ENCODE measurements around the gene ARHGEF28.

ARHGEF28 gene

DNA sequence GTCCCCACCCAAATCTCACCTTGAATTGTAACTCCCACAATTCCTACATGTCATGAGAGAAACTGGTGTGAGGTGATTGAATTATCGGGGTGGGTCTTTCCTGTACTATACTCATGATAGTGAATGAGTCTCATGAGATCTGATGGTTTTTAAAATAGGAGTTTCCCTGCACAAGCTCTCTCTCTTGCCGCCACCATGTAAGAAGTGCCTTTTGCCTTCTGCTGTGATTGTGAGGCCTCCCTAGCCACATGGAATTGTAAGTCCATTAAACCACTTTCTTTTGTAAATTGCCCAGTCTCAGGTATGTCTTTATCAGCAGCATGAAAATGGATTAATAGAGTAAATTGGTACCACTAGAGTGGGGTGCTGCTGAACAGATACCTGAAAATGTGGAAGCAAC, 140.9 kb downstream of the ARHGEF28 start:
- TF ChIP-seq, protein P1, sequence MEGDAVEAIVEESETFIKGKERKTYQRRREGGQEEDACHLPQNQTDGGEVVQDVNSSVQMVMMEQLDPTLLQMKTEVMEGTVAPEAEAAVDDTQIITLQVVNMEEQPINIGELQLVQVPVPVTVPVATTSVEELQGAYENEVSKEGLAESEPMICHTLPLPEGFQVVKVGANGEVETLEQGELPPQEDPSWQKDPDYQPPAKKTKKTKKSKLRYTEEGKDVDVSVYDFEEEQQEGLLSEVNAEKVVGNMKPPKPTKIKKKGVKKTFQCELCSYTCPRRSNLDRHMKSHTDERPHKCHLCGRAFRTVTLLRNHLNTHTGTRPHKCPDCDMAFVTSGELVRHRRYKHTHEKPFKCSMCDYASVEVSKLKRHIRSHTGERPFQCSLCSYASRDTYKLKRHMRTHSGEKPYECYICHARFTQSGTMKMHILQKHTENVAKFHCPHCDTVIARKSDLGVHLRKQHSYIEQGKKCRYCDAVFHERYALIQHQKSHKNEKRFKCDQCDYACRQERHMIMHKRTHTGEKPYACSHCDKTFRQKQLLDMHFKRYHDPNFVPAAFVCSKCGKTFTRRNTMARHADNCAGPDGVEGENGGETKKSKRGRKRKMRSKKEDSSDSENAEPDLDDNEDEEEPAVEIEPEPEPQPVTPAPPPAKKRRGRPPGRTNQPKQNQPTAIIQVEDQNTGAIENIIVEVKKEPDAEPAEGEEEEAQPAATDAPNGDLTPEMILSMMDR (conservative IDR thresholded peaks at IDR 0.05; ENCODE audit: low read length): no peak
- TF ChIP-seq EZH2phosphoT487 (IDR thresholded peaks at IDR 0.05; ENCODE audit: borderline replicate concordance): no peak
- peaks cover 8% of the 10 kb centered on the region; the same call in 1 of the 2 replicates for H3K9me3 ChIP-seq (ENCODE audit: insufficient read depth, low read depth, low read length)
- no peak overlapping the region for H3K9ac ChIP-seq (ENCODE audit: low read depth, low read length, poor library complexity, severe bottlenecking)
- no peak overlapping the region for H3K4me2 ChIP-seq (ENCODE audit: low read depth, low read length, poor library complexity, severe bottlenecking)
- no peak overlapping the region for H3K4me3 ChIP-seq (ENCODE audit: low read length, poor library complexity, severe bottlenecking)
- H2AFZ ChIP-seq (ENCODE audit: low read length): no peak overlapping the region
- no peaks in the 10 kb centered on the region for H3K9me2 ChIP-seq (replicated peaks; ENCODE audit: low read depth, low read length)
- no peaks in the 10 kb centered on the region for H3K36me3 ChIP-seq (ENCODE audit: insufficient read depth, low read length)
- no peaks in the 10 kb centered on the region for H3F3A ChIP-seq (ENCODE audit: low read depth)
- H3K27me3 ChIP-seq (ENCODE audit: insufficient read depth, low read length, poor library complexity, severe bottlenecking): no peaks in the 10 kb centered on the region
- no peaks in the 10 kb centered on the region for H4K20me1 ChIP-seq (ENCODE audit: insufficient read depth, low read length, poor library complexity, severe bottlenecking)
- no peaks in the 10 kb centered on the region for H3K4me1 ChIP-seq (ENCODE audit: insufficient read depth, low read length, poor library complexity, severe bottlenecking)
- no peaks in the 10 kb centered on the region for H3K79me2 ChIP-seq (ENCODE audit: insufficient read depth, low read length)

DNA sequence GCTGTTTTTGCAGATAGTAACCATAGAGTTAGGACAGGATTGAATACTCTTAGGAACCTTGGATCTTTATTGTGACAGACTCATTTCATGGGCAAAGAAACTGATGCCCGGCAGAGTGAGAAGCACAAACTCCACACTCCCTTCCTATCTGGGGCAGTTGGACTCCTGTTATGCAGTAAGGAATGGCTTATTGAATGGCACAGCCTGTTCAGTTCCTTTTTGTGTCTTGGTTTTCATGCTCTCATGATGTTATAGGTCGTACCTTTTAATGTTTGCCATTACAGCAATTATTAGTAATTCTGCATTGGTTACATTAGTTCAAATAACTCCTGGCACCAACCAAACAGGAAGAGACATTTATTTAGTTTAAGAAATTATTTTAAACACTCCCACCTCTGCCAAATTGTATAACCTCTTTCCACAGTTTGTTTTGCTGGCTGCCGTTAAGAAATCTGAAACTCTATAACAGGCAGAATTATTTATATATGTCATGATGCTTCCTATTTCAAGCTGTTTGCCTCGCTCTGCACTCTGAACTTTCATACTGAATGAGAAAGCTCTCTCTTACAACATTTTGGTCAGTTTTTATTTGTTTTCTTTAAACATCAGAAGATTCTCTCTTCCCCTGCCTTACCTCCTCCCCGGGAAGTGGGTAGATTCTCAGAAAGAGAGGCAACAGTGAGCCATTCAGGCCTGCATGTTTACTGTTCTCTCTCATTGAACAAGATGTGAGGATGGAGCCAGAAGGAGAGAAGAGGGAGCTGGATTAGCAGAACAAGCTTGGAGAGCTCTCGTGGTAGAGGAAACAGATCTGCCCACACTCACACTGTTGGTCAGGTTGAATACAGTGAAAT, 144.4 kb downstream of the ARHGEF28 start:
- no peak overlapping the region for H3K4me2 ChIP-seq (ENCODE audit: low read depth, low read length, poor library complexity, severe bottlenecking)
- no peak overlapping the region for H3K4me3 ChIP-seq (ENCODE audit: low read length, poor library complexity, severe bottlenecking)
- TF ChIP-seq, protein P1 (conservative IDR thresholded peaks at IDR 0.05; ENCODE audit: low read length): no peak
- TF ChIP-seq EZH2phosphoT487 (IDR thresholded peaks at IDR 0.05; ENCODE audit: borderline replicate concordance): no peak
- H3K4me1 ChIP-seq (ENCODE audit: insufficient read depth, low read length, poor library complexity, severe bottlenecking): no peaks in the 10 kb centered on the region
- H2AFZ ChIP-seq (ENCODE audit: low read length): no peak overlapping the region
- no peaks in the 10 kb centered on the region for H3K9me2 ChIP-seq (replicated peaks; ENCODE audit: low read depth, low read length)
- no peak overlapping the region for H3K9ac ChIP-seq (ENCODE audit: low read depth, low read length, poor library complexity, severe bottlenecking)
- no peaks in the 10 kb centered on the region for H4K20me1 ChIP-seq (ENCODE audit: insufficient read depth, low read length, poor library complexity, severe bottlenecking)
- no peaks in the 10 kb centered on the region for H3K79me2 ChIP-seq (ENCODE audit: insufficient read depth, low read length)
- H3F3A ChIP-seq (ENCODE audit: low read depth): no peaks in the 10 kb centered on the region
- peaks cover 8% of the 10 kb centered on the region; the same call in 1 of the 2 replicates for H3K9me3 ChIP-seq (ENCODE audit: insufficient read depth, low read depth, low read length)
- no peaks in the 10 kb centered on the region for H3K36me3 ChIP-seq (ENCODE audit: insufficient read depth, low read length)
- H3K27me3 ChIP-seq (ENCODE audit: insufficient read depth, low read length, poor library complexity, severe bottlenecking): no peaks in the 10 kb centered on the region

DNA sequence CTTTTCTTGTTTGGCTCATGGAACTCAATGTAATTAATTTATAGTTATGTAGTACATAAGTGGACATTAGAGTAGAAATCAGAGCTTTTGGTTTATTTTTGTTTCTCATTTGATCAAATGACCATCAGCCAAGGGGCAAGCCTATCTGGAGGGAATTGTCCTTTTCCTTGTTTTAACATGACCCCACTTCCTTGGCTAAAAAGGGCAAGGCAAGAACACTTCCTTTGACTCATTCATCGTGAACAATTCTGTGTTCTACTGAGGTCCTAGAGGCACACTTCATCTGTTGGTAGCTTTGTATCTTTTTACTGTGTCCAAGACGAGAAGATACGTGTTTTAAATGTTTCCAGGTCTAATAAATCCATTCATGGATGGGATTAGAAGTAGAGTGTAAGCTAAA, 148.9 kb downstream of the ARHGEF28 start:
- H2AFZ ChIP-seq (ENCODE audit: low read length): no peak overlapping the region
- no peaks in the 10 kb centered on the region for H3K4me1 ChIP-seq (ENCODE audit: insufficient read depth, low read length, poor library complexity, severe bottlenecking)
- H4K20me1 ChIP-seq (ENCODE audit: insufficient read depth, low read length, poor library complexity, severe bottlenecking): no peaks in the 10 kb centered on the region
- no peaks in the 10 kb centered on the region for H3K9me3 ChIP-seq (ENCODE audit: insufficient read depth, low read depth, low read length)
- H3K79me2 ChIP-seq (ENCODE audit: insufficient read depth, low read length): no peaks in the 10 kb centered on the region
- H3K4me2 ChIP-seq (ENCODE audit: low read depth, low read length, poor library complexity, severe bottlenecking): no peak overlapping the region
- no peaks in the 10 kb centered on the region for H3K9me2 ChIP-seq (replicated peaks; ENCODE audit: low read depth, low read length)
- H3K27me3 ChIP-seq (ENCODE audit: insufficient read depth, low read length, poor library complexity, severe bottlenecking): no peaks in the 10 kb centered on the region
- H3K36me3 ChIP-seq (ENCODE audit: insufficient read depth, low read length): no peaks in the 10 kb centered on the region
- no peaks in the 10 kb centered on the region for H3F3A ChIP-seq (ENCODE audit: low read depth)
- no peak overlapping the region for H3K9ac ChIP-seq (ENCODE audit: low read depth, low read length, poor library complexity, severe bottlenecking)
- H3K4me3 ChIP-seq (ENCODE audit: low read length, poor library complexity, severe bottlenecking): no peak overlapping the region
- TF ChIP-seq EZH2phosphoT487 (IDR thresholded peaks at IDR 0.05; ENCODE audit: borderline replicate concordance): no peak
- TF ChIP-seq, protein P1 (conservative IDR thresholded peaks at IDR 0.05; ENCODE audit: low read length): no peak

Measured in Loucy (cell line).